ENCODE results near the gene F10. TPM values are rescaled to one million over a fixed set of nuclear protein-coding genes. Genes with fewer than 3 reads are reported as not detected.

Gene F10
- total and polyA plus RNA-seq, 2 donors (not counting 1 experiment from before 2014, with no cell fraction given): not detected

- 13% methylated on average over 58 of the region's 60 CpGs for WGBS (ENCODE audit: insufficient coverage)
- Mint-ChIP-seq H3K9me3 (ENCODE audit: insufficient read depth) (peaks cover 3% of the 10 kb centered on the region), H3K4me1 (peaks cover 19% of the 10 kb centered on the region), H3K27me3 (peaks cover 11% of the 10 kb centered on the region), H3K27ac (peak overlapping the region; percentile 71), H3K4me3 (peak overlapping the region; percentile 81)
- H3K4me2 ChIP-seq (replicated peaks; ENCODE audit: low read depth, low read length, poor library complexity, severe bottlenecking): peak overlapping the region; percentile 90
- H3K4me1 ChIP-seq (ENCODE audit: control insufficient read depth in 2 of 2, insufficient read depth in 2 of 2, low read length in 2 of 2): peaks cover 22 to 25% of the 10 kb centered on the region in 2 donors
- no peaks in the 10 kb centered on the region for H3K36me3 ChIP-seq (replicated peaks in 1 of 2; ENCODE audit: control extremely low read depth in 1 of 2, control insufficient read depth in 1 of 2, extremely low read depth in 1 of 2, insufficient read depth in 2 of 2, low read length in 1 of 2)
- POLR2A ChIA-PET: no interaction called here
- peak overlapping the region; percentile 65 for H3K9ac ChIP-seq (ENCODE audit: low read length)
- H3K27ac ChIP-seq (ENCODE audit: low read length in 2 of 2): peak overlapping the region in 1 of 2 donors; percentile 48
- H3K27me3 ChIP-seq (replicated peaks in 1 of 4; ENCODE audit: control extremely low read depth in 1 of 4, control insufficient read depth in 3 of 4, insufficient read depth in 4 of 4, low read length in 3 of 4): peaks cover 0 to 40% (median 11%) of the 10 kb centered on the region in 4 experiments
- H3K4me3 ChIP-seq (ENCODE audit: control extremely low read depth in 1 of 5, extremely low read depth in 1 of 5, insufficient read depth in 1 of 5, low read depth in 2 of 5, low read length in 4 of 5): peak overlapping the region; percentile 40 to 77 (median 52)
- intact Hi-C loops (cut with micrococcal nuclease): loop anchor here (2.0 to 5.0 kb wide), 3 partner anchors 144 to 338 kb away; partner anchors contain the start of genes DCUN1D2 and LAMP1
- H2AFZ ChIP-seq (ENCODE audit: insufficient read depth, low read depth, low read length, poor library complexity, severe bottlenecking): peak overlapping the region; percentile 90
- no peaks in the 10 kb centered on the region for H3K79me2 ChIP-seq (ENCODE audit: control insufficient read depth, insufficient read depth, low read length)
- CTCF ChIA-PET: no interaction called here
- peak; percentile 40 for TF ChIP-seq EZH2 (IDR thresholded peaks at IDR 0.05; ENCODE audit: borderline replicate concordance, insufficient read depth, low read depth, low read length, poor library complexity, severe bottlenecking)
- TF ChIP-seq, protein P1, sequence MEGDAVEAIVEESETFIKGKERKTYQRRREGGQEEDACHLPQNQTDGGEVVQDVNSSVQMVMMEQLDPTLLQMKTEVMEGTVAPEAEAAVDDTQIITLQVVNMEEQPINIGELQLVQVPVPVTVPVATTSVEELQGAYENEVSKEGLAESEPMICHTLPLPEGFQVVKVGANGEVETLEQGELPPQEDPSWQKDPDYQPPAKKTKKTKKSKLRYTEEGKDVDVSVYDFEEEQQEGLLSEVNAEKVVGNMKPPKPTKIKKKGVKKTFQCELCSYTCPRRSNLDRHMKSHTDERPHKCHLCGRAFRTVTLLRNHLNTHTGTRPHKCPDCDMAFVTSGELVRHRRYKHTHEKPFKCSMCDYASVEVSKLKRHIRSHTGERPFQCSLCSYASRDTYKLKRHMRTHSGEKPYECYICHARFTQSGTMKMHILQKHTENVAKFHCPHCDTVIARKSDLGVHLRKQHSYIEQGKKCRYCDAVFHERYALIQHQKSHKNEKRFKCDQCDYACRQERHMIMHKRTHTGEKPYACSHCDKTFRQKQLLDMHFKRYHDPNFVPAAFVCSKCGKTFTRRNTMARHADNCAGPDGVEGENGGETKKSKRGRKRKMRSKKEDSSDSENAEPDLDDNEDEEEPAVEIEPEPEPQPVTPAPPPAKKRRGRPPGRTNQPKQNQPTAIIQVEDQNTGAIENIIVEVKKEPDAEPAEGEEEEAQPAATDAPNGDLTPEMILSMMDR (IDR thresholded peaks at IDR 0.05): no peak
- peaks cover 0 to 13% (median 0%) of the 10 kb centered on the region in 3 donors for H3K9me3 ChIP-seq (ENCODE audit: control extremely low read depth in 1 of 3, control insufficient read depth in 2 of 3, insufficient read depth in 1 of 3, low read length in 2 of 3)
- H4K20me1 ChIP-seq (ENCODE audit: control insufficient read depth, insufficient read depth, low read length, poor library complexity, severe bottlenecking): no peaks in the 10 kb centered on the region
- DNase-seq: peak; percentile 52
- peak; percentile 13 for ATAC-seq (ENCODE audit: low read depth)
Observed at GRCh38 chr13:113152984-113153809, 30.6 kb downstream of the F10 start.
